Mammary epithelial cell (primary cell): Measurements from ENCODE around the gene CAPN6.

ENCODE experiments used
- EZH2 ChIP-seq: IDR thresholded peaks from 2 replicates; pipeline ENCODE4 v1.6.1; 2012; ENCODE audit warnings: low read length, inconsistent platforms, borderline replicate concordance
- TF ChIP-seq, protein P1 (sequence below), 2 donors: IDR thresholded peaks in 1 of 2; conservative IDR thresholded peaks in 1 of 2; 2 replicates each; pipeline ENCODE4 v1.5.1; 2011 to 2012; ENCODE audit warnings: inconsistent platforms in 2 of 2, low read length in 2 of 2, mild to moderate bottlenecking in 2 of 2, control low read depth in 1 of 2, low read depth in 1 of 2; ENCODE audit not compliant: insufficient read depth in 1 of 2; ENCODE audit errors: extremely low read depth in 1 of 2

DNA sequence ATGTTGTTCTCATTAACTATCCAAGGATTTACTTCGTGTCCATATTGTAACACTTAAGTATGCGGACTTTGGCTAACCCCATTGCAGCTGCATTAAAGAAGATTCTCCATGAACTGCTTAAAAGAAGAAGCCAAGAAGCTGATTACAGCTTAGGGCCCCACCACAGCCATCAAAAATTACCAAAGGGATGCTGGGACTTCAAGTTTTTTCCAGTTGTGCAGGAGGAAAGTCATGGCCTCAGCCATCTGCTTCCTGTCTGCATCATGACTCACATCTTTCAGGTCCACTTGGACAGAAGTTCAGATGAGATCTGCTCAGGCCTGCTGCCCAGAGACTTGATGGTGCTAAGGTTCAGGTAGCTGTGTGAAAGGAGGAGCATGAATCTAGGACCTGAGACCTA lies 38.8 kb upstream of the CAPN6 start:
- TF ChIP-seq, protein P1, sequence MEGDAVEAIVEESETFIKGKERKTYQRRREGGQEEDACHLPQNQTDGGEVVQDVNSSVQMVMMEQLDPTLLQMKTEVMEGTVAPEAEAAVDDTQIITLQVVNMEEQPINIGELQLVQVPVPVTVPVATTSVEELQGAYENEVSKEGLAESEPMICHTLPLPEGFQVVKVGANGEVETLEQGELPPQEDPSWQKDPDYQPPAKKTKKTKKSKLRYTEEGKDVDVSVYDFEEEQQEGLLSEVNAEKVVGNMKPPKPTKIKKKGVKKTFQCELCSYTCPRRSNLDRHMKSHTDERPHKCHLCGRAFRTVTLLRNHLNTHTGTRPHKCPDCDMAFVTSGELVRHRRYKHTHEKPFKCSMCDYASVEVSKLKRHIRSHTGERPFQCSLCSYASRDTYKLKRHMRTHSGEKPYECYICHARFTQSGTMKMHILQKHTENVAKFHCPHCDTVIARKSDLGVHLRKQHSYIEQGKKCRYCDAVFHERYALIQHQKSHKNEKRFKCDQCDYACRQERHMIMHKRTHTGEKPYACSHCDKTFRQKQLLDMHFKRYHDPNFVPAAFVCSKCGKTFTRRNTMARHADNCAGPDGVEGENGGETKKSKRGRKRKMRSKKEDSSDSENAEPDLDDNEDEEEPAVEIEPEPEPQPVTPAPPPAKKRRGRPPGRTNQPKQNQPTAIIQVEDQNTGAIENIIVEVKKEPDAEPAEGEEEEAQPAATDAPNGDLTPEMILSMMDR (conservative IDR thresholded peaks at IDR 0.05 in 1 of 2, IDR thresholded peaks at IDR 0.05 in 1 of 2; ENCODE audit: extremely low read depth in 1 of 2, insufficient read depth in 1 of 2, low read depth in 1 of 2, low read length in 2 of 2) = no peak
- no peak for TF ChIP-seq EZH2
